Memory B cell (primary cell): Measurements from ENCODE around the gene OSCAR.

Experiments used
- ATAC-seq: fragments of 150-1000 bp; cut with Tn5 transposase; 2 replicates; pipeline ENCODE4 v1.10.0; 2021; ENCODE audit warnings: low read depth, mild to moderate bottlenecking, moderate library complexity
- DNase-seq, 2 donors: peaks; one replicate each; pipeline ENCODE4 v3.0.0; 2022; ENCODE audit warnings: low spot score in 2 of 2
- H3K27ac Mint-ChIP-seq: one replicate; pipeline ENCODE4 v1.8.0; 2022; ENCODE audit warnings: mild to moderate bottlenecking, moderate library complexity, mixed read lengths
- H3K27me3 Mint-ChIP-seq: one replicate; pipeline ENCODE4 v1.8.0; 2022; ENCODE audit warnings: mixed read lengths
- H3K36me3 Mint-ChIP-seq: one replicate; pipeline ENCODE4 v1.8.0; 2022; ENCODE audit warnings: mild to moderate bottlenecking, mixed read lengths
- H3K4me1 Mint-ChIP-seq: one replicate; pipeline ENCODE4 v1.8.0; 2022; ENCODE audit warnings: mixed read lengths
- H3K4me3 Mint-ChIP-seq: one replicate; pipeline ENCODE4 v1.8.0; 2022; ENCODE audit warnings: mild to moderate bottlenecking, moderate library complexity, mixed read lengths
- H3K9me3 Mint-ChIP-seq: one replicate; pipeline ENCODE4 v1.8.0; 2022; ENCODE audit warnings: mixed read lengths

Gene OSCAR

GRCh38 chr19:54133957-54134590, 33.5 kb upstream of the OSCAR start:
- DNase-seq (no peak), ATAC-seq (no peak)
- peaks cover 16% of the 10 kb centered on the region for H3K4me1 Mint-ChIP-seq
- peaks cover 2% of the 10 kb centered on the region for H3K27me3 Mint-ChIP-seq
- H3K36me3 Mint-ChIP-seq = peaks cover 4% of the 10 kb centered on the region
- H3K9me3 Mint-ChIP-seq = no peaks in the 10 kb centered on the region
- no peak overlapping the region for H3K4me3 Mint-ChIP-seq
- H3K27ac Mint-ChIP-seq = no peak overlapping the region

GRCh38 chr19:54133312-54133956, 32.8 kb upstream of the OSCAR start:
- H3K27ac Mint-ChIP-seq = no peak overlapping the region
- H3K36me3 Mint-ChIP-seq = peaks cover 4% of the 10 kb centered on the region
- DNase-seq (no peak), ATAC-seq (no peak)
- H3K27me3 Mint-ChIP-seq = peaks cover 2% of the 10 kb centered on the region
- no peak overlapping the region for H3K4me3 Mint-ChIP-seq
- H3K4me1 Mint-ChIP-seq = peaks cover 10% of the 10 kb centered on the region
- H3K9me3 Mint-ChIP-seq = no peaks in the 10 kb centered on the region

GRCh38 chr19:54129617-54129996, 29.0 kb upstream of the OSCAR start:
- Mint-ChIP-seq H3K4me1 (peaks cover 3% of the 10 kb centered on the region), H3K36me3 (peaks cover 16% of the 10 kb centered on the region), H3K4me3 (no peak overlapping the region), H3K27me3 (peaks cover 2% of the 10 kb centered on the region), H3K9me3 (no peaks in the 10 kb centered on the region), H3K27ac (no peak overlapping the region)
- DNase-seq (no peak), ATAC-seq (no peak)

DNA sequence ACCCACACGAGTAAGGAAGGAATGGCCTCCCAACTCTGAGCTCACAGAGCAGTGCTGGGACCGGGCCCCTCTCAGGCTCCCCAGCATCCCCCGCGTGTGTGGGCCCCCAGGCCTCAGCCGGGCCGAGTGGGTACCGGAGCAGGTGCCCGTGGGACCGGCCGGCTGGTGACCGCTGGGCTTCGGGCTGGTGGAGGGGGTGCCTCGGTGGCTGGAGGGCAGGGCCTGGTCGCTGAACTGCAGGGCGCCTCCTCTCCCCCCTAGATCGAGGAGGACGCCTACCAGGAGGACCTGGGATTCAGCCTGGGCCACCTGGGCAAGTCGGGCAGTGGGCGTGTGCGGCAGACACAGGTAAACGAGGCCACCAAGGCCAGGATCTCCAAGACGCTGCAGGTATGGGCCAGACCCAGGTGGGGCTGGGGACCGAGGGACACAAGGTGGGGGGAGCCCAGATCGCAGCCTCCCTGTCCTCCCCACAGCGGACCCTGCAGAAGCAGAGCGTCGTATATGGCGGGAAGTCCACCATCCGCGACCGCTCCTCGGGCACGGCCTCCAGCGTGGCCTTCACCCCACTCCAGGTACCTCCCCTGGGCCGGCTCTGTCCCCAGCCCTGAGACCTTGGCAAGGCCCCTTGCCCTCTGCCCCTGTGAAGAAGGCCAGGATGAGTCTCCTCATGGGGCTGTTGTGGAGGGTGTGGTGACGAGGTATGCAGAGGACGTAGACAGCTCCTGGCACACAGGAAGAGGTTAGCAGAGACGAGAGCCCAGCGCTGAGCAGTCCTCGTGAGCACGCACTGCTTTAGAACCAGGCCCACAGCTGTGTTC, 28.4 kb upstream of the OSCAR start:
- ATAC-seq (no peak), DNase-seq (no peak)
- Mint-ChIP-seq H3K36me3 (peaks cover 16% of the 10 kb centered on the region), H3K4me3 (no peak overlapping the region), H3K9me3 (no peaks in the 10 kb centered on the region), H3K27me3 (no peaks in the 10 kb centered on the region), H3K4me1 (no peaks in the 10 kb centered on the region), H3K27ac (no peak overlapping the region)

DNA sequence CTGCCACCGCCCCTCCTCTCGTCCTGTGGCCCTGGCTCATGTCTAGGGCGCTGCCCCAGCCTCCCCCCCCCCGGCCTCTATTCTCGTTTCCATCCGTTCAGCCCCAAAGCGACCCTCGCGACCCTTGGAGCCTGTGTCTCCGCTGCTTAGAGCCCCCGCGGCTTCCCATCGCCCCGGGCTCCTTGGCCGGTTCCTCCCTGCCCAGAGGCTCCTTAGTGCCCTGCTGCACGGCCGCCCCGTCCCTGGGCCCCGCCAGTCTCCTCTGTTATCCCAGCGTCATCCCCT, 27.8 kb upstream of the OSCAR start:
- H3K27ac Mint-ChIP-seq = no peak overlapping the region
- H3K27me3 Mint-ChIP-seq = no peaks in the 10 kb centered on the region
- ATAC-seq = no peak
- peaks cover 18% of the 10 kb centered on the region for H3K36me3 Mint-ChIP-seq
- H3K9me3 Mint-ChIP-seq = no peaks in the 10 kb centered on the region
- no peak overlapping the region for H3K4me3 Mint-ChIP-seq
- DNase-seq = no peak
- H3K4me1 Mint-ChIP-seq = no peaks in the 10 kb centered on the region

DNA sequence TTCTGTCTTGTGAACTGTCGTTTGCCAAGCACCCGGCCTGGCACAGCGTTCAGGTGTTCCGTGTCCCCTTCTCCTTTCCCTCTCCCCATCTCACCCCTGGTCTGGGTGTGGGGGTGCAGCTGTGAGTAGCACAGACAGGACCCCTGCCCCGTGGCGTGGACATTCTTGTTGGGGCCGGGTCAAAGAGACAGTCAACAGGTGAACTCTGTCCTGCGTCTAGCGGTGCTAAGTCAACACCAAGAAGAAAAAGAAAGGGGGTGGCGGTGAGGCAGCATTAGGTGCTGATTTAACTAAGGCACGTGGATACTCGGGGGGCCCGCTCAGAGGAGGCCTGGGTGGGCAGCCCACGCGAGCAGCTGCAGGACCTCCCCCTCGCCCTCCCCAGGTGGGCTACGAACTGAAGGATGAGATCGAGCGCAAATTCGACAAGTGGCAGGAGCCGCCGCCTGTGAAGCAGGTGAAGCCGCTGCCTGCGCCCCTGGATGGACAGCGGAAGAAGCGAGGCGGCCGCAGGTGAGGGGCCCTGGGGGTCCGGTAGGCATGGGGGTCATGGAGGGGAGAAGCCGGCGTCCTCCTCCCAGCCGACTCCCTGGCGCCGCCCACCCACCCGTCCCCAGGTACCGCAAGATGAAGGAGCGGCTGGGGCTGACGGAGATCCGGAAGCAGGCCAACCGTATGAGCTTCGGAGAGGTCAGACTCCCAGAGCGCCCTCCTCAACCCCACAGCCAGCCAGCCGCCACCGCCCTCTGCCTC, 27.3 kb upstream of the OSCAR start:
- H3K36me3 Mint-ChIP-seq = peaks cover 23% of the 10 kb centered on the region
- no peak overlapping the region for H3K4me3 Mint-ChIP-seq
- ATAC-seq = no peak
- DNase-seq = no peak
- no peak overlapping the region for H3K27ac Mint-ChIP-seq
- no peaks in the 10 kb centered on the region for H3K27me3 Mint-ChIP-seq
- no peaks in the 10 kb centered on the region for H3K4me1 Mint-ChIP-seq
- H3K9me3 Mint-ChIP-seq = no peaks in the 10 kb centered on the region

GRCh38 chr19:54125713-54126112, 25.1 kb upstream of the OSCAR start:
- Mint-ChIP-seq H3K36me3 (peaks cover 36% of the 10 kb centered on the region), H3K27me3 (no peaks in the 10 kb centered on the region)
- no peak for ATAC-seq

GRCh38 chr19:54124393-54124792, 23.8 kb upstream of the OSCAR start:
- ATAC-seq (no peak), DNase-seq (no peak)
- Mint-ChIP-seq H3K27me3 (no peaks in the 10 kb centered on the region), H3K27ac (no peak overlapping the region), H3K36me3 (peaks cover 39% of the 10 kb centered on the region), H3K4me3 (no peak overlapping the region), H3K4me1 (no peaks in the 10 kb centered on the region), H3K9me3 (no peaks in the 10 kb centered on the region)

More at GRCh38 chr19:54125713-54126112, 25.1 kb upstream of the OSCAR start:
- H3K4me1 Mint-ChIP-seq = no peaks in the 10 kb centered on the region
- no peak overlapping the region for H3K27ac Mint-ChIP-seq
- H3K9me3 Mint-ChIP-seq = no peaks in the 10 kb centered on the region
- DNase-seq = no peak
- no peak overlapping the region for H3K4me3 Mint-ChIP-seq

GRCh38 chr19:54123682-54124081, 23.1 kb upstream of the OSCAR start:
- H3K36me3 Mint-ChIP-seq = peaks cover 37% of the 10 kb centered on the region
- no peak for ATAC-seq
- no peaks in the 10 kb centered on the region for H3K27me3 Mint-ChIP-seq
- H3K4me1 Mint-ChIP-seq = no peaks in the 10 kb centered on the region
- H3K27ac Mint-ChIP-seq = no peak overlapping the region
- H3K9me3 Mint-ChIP-seq = no peaks in the 10 kb centered on the region
- no peak for DNase-seq
- no peak overlapping the region for H3K4me3 Mint-ChIP-seq

DNA sequence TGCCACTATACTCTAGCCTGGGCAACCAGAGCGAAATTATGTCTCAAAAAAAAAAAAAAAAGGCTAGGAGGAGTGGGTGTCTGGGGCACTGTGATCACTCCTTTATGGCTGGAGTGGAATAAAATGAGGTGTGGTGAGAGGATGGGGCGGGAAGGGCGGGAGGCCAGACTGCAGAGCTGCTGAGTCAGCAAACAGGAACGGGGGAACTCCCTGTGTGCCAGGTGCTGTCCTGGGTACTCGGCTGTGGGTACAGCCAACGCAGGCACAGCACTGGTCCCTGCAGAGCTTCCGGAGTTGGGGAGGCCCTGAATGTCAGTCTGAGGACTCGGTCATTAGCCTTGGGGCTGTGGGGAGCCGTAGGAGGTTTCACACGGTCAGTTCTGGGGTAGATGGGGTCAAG, 20.7 kb upstream of the OSCAR start:
- Mint-ChIP-seq H3K27me3 (no peaks in the 10 kb centered on the region), H3K27ac (no peak overlapping the region), H3K4me3 (no peak overlapping the region), H3K36me3 (peaks cover 35% of the 10 kb centered on the region), H3K9me3 (no peaks in the 10 kb centered on the region), H3K4me1 (peaks cover 14% of the 10 kb centered on the region)
- ATAC-seq (no peak), DNase-seq (no peak)

- H3K4me3 Mint-ChIP-seq = peak within 1 kb of the TSS; percentile 90
- peaks cover 16% of the 10 kb centered on the region for H3K36me3 Mint-ChIP-seq
- no peaks in the 10 kb centered on the region for H3K9me3 Mint-ChIP-seq
- ATAC-seq (peak; percentile 88), DNase-seq (peak; percentile 92 to 95)
- peak within 1 kb of the TSS; percentile 91 for H3K27ac Mint-ChIP-seq
- peaks cover 30% of the 10 kb centered on the region for H3K4me1 Mint-ChIP-seq
- no peaks in the 10 kb centered on the region for H3K27me3 Mint-ChIP-seq
Observed at GRCh38 chr19:54115109-54116063, 14.8 kb upstream of the OSCAR start, which contains the start of the genes PRPF31 and TFPT. Gene PRPF31 (plus strand): TSS chr19:54115754. CDS start chr19:54118279, 2,525 bp downstream. Gene TFPT (minus strand): TSS chr19:54115657. CDS start chr19:54115269, 388 bp downstream.

- Mint-ChIP-seq H3K27ac (peak overlapping the region; percentile 91), H3K36me3 (peaks cover 15% of the 10 kb centered on the region), H3K4me1 (peaks cover 33% of the 10 kb centered on the region), H3K9me3 (no peaks in the 10 kb centered on the region), H3K27me3 (no peaks in the 10 kb centered on the region), H3K4me3 (peak overlapping the region; percentile 90)
- DNase-seq (no peak), ATAC-seq (no peak)
Observed at GRCh38 chr19:54114340-54115108, 13.9 kb upstream of the OSCAR start.
